ENCODE data around the gene HOXC6. TPM values are rescaled to one million over a fixed set of nuclear protein-coding genes. Genes with fewer than 3 reads are reported as not detected.

Gene HOXC6
- total and polyA plus RNA-seq, 7 donors: not detected

DNA sequence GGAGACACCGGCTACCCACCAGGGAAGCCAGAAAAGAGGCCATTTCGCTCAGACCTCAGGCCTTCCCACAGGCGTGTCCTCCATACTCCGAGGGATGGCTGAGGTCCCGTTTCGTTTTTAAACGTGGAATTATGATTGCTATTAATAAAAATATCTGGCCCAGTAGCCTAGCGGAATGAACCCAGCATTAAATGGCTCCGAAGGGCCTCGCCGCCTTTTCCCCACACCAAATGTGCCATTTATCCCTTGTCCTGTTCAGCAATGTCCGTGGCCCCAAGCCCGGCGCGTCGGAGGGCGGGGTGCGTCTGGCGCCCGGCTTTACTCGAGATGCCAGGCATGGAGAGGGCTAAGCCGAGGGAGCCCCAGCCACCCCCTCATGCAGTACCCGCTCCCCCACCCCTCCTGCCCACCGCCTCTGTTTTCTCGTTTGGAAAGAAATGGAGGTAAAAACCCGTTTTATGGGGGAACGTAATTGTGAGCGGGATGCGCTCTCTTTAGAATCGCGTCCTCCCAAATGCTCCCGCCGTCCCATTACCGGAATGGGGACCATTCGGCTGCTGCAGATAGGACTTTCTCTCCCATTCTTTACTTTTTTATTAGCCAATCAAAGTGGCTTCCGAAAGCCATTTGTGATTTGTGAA lies 13.7 kb upstream of the HOXC6 start:
- peaks cover 0 to 41% (median 32%) of the 10 kb centered on the region in 4 donors for H3K4me1 ChIP-seq
- H3K36me3 ChIP-seq: no peaks in the 10 kb centered on the region
- no peak overlapping the region for H3K27ac ChIP-seq
- intact Hi-C loops (cut with DNase I): no loop called here
- 5 to 13% methylated on average over 36 of the region's 36 CpGs for WGBS, 2 donors
- TF ChIP-seq POLR2A (IDR thresholded peaks at IDR 0.05) (no peak), EP300 (IDR thresholded peaks at IDR 0.05) (no peak), POLR2AphosphoS5 (IDR thresholded peaks at IDR 0.05) (peak in 1 of 4 donors; percentile 5)
- TF ChIP-seq, protein P1, sequence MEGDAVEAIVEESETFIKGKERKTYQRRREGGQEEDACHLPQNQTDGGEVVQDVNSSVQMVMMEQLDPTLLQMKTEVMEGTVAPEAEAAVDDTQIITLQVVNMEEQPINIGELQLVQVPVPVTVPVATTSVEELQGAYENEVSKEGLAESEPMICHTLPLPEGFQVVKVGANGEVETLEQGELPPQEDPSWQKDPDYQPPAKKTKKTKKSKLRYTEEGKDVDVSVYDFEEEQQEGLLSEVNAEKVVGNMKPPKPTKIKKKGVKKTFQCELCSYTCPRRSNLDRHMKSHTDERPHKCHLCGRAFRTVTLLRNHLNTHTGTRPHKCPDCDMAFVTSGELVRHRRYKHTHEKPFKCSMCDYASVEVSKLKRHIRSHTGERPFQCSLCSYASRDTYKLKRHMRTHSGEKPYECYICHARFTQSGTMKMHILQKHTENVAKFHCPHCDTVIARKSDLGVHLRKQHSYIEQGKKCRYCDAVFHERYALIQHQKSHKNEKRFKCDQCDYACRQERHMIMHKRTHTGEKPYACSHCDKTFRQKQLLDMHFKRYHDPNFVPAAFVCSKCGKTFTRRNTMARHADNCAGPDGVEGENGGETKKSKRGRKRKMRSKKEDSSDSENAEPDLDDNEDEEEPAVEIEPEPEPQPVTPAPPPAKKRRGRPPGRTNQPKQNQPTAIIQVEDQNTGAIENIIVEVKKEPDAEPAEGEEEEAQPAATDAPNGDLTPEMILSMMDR (IDR thresholded peaks at IDR 0.05): no peak
- H3K4me3 ChIP-seq: peak overlapping the region in 1 of 4 donors; percentile 12
- H3K9me3 ChIP-seq: no peaks in the 10 kb centered on the region
- no peak for DNase-seq
- peaks cover 84 to 100% (median 98%) of the 10 kb centered on the region in 3 donors for H3K27me3 ChIP-seq

DNA sequence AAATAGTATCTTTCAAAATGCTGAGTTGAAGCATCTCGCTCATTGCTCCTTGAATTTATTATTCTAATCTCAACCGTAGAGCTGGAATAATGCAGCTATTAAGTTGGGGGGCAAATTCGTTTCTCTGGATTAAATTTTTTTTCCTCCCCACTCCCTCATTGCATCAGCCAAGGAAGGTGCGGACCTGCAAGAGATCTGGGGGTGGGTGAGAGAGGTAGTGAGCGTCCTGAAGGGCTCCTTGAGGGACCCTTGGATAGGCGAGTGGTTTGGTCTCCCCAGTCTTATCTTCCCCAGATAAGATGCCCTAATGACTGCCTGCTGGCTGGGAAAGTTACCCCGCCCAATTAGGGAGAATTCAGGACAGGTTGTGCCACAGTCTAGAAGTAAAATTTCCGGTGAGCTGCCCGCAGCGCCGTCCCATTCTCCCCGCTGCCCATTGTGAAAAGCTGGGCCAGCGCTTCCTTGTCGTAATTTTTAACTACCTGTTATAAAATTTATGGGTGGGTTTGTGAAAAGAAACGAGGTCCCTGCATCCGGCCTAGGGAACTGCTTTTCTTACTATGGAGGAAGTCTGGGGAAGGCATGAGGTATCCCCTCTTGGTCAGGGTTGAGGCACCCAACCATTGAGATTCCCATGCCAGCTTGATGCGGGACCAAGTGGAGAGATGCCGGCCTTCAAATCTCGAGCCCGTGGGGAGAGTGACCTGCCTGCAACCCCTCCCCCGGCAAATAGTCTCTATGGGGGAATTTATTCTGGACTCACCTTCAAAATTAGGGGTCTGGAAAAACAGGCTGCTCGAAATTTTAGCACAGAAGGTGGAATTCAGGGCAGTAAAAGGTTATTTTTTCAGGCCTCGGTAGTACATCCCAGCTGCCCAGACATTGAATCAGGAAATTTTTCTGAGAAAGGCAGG lies 13.0 kb upstream of the HOXC6 start:
- Histone ChIP-seq H3K36me3 (no peaks in the 10 kb centered on the region), H3K27ac (no peak overlapping the region), H3K4me3 (no peak overlapping the region), H3K9me3 (no peaks in the 10 kb centered on the region), H3K27me3 (peaks cover 85 to 100% (median 98%) of the 10 kb centered on the region in 3 donors), H3K4me1 (peaks cover 0 to 43% (median 34%) of the 10 kb centered on the region in 4 donors)
- TF ChIP-seq, protein P1 (IDR thresholded peaks at IDR 0.05): no peak
- peak; percentile 16 to 67 (median 40) for TF ChIP-seq POLR2AphosphoS5 (IDR thresholded peaks at IDR 0.05)
- WGBS, 2 donors: 6 to 7% methylated on average over 23 of the region's 23 CpGs
- no peak for DNase-seq
- intact Hi-C loops (cut with DNase I): no loop called here

DNA sequence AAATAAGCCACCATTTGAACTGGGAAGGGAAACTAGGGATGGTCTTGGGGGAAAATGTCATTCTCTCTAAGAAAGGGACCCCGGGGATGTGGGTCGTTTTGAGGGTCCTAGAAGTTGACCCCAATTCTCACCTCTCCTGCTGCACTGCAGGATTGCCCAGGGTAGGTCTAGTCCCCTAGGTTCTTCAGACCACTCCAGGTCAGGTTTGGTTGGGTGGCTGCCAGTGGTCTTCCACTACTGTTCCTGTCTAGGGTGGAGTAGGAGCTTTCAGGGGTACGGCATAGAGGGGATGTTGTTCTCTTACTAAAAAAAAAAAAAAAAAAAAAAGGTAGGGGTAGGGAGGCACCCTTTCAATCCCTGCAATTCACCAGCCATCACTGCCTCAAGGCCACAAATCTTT lies 12.2 kb upstream of the HOXC6 start:
- Histone ChIP-seq H3K36me3 (no peaks in the 10 kb centered on the region), H3K27me3 (peaks cover 79 to 100% (median 98%) of the 10 kb centered on the region in 3 donors), H3K27ac (no peak overlapping the region), H3K4me3 (no peak overlapping the region), H3K9me3 (no peaks in the 10 kb centered on the region), H3K4me1 (peaks cover 0 to 43% (median 34%) of the 10 kb centered on the region in 4 donors)
- intact Hi-C loops (cut with DNase I): no loop called here
- no peak for DNase-seq
- no peak for TF ChIP-seq POLR2A (IDR thresholded peaks at IDR 0.05)
- no peak for TF ChIP-seq POLR2AphosphoS5 (IDR thresholded peaks at IDR 0.05)
- 10 to 12% methylated on average over 3 of the region's 3 CpGs for WGBS, 2 donors

DNA sequence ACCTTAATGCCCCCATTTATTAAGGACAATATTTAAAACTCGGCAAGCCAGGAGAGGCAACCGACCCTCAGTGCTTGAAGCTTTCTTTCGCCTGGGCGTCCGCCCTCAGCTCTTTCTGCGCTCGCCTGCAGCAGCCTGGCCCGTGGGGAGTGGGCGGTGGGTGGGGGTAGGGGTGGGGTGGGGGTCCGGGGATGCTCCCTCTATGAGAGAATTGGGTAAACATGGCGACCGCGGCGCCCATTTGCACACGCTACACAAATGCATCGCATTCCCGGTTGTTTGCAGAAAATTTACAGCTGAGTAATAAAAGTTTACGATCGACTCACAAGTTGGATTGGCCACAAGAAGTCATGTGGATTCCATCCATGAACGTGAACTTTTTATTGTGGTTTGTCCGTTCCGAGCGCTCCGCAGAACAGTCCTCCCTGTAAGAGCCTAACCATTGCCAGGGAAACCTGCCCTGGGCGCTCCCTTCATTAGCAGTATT lies 11.7 kb upstream of the HOXC6 start:
- intact Hi-C loops (cut with DNase I): no loop called here
- Histone ChIP-seq H3K36me3 (no peaks in the 10 kb centered on the region), H3K27ac (no peak overlapping the region), H3K4me3 (peak overlapping the region in 1 of 4 donors; percentile 47), H3K4me1 (peaks cover 0 to 43% (median 34%) of the 10 kb centered on the region in 4 donors), H3K27me3 (peaks cover 79 to 100% (median 98%) of the 10 kb centered on the region in 3 donors), H3K9me3 (no peaks in the 10 kb centered on the region)
- DNase-seq: no peak
- TF ChIP-seq, protein P1 (IDR thresholded peaks at IDR 0.05): no peak
- TF ChIP-seq POLR2AphosphoS5 (IDR thresholded peaks at IDR 0.05) (no peak), EP300 (IDR thresholded peaks at IDR 0.05) (no peak), POLR2A (IDR thresholded peaks at IDR 0.05) (no peak)
- WGBS, 2 donors: 3 to 4% methylated on average over 25 of the region's 25 CpGs
